BLaER1 (cell line): ENCODE results near the gene MAL.

Experiments used
- H3K27ac ChIP-seq: shearing (Covaris generic); formaldehyde crosslinking; 2 replicates; pipeline ENCODE4 v1.8.1; 2022
- H3K27me3 ChIP-seq: shearing (Covaris generic); formaldehyde crosslinking; 2 replicates; pipeline ENCODE4 v1.8.1; 2022
- H3K36me3 ChIP-seq: shearing (Covaris generic); formaldehyde crosslinking; 2 replicates; pipeline ENCODE4 v1.8.1; 2022
- H3K4me1 ChIP-seq: shearing (Covaris generic); formaldehyde crosslinking; 2 replicates; pipeline ENCODE4 v1.8.1; 2022
- H3K4me2 ChIP-seq: shearing (Covaris generic); formaldehyde crosslinking; 2 replicates; pipeline ENCODE4 v1.8.1; 2022
- H3K4me3 ChIP-seq: shearing (Covaris generic); formaldehyde crosslinking; 2 replicates; pipeline ENCODE4 v1.8.1; 2022
- H3K9ac ChIP-seq: shearing (Covaris generic); formaldehyde crosslinking; 2 replicates; pipeline ENCODE4 v1.8.1; 2022
- H3K9me3 ChIP-seq: shearing (Covaris generic); formaldehyde crosslinking; 2 replicates; pipeline ENCODE4 v1.8.1; 2022
- H4K20me1 ChIP-seq: shearing (Covaris generic); formaldehyde crosslinking; 2 replicates; pipeline ENCODE4 v1.8.1; 2022
- Cebpa-rat ChIP-seq: shearing (Covaris generic); IDR thresholded peaks from 2 replicates; pipeline ENCODE4 v1.8.1; 2022

The MAL gene

DNA sequence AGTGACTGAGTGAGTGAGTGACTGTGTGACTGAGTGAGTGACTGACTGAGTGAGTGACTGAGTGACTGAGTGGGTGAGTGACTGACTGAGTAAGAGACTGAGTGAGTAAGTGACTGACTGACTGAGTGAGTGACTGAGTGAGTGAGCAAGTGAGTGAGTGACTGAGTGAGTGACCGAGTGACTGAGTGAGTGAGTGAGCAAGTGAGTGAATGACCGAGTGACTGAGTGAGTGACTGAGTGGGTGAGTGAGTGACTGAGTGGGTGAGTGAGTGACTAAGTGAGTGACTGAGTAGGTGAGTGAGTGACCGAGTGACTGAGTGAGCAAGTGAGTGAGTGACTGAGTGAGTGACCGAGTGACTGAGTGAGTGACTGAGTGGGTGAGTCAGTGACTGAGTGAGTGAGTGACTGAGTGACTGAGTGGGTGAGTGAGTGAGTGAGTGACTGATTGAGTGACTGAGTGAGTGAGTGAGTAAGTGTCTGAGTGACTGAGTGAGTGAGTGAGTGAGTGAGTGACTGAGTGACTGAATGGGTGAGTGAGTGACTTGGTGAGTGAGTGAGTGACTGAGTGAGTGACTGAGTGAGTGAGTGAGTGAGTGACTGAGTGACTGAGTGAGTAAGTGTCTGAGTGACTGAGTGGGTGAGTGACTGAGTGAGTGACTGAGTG lies 13.3 kb downstream of the MAL start:
- H3K36me3 ChIP-seq: no peaks in the 10 kb centered on the region
- H3K4me1 ChIP-seq: no peaks in the 10 kb centered on the region
- no peak overlapping the region for H3K9ac ChIP-seq
- H3K27ac ChIP-seq: no peak overlapping the region
- no peaks in the 10 kb centered on the region for H4K20me1 ChIP-seq
- H3K4me3 ChIP-seq: no peak overlapping the region
- no peaks in the 10 kb centered on the region for H3K27me3 ChIP-seq
- TF ChIP-seq Cebpa-rat: no peak
- peaks cover 8% of the 10 kb centered on the region; the same call in 1 of the 2 replicates for H3K9me3 ChIP-seq
- no peak overlapping the region for H3K4me2 ChIP-seq

DNA sequence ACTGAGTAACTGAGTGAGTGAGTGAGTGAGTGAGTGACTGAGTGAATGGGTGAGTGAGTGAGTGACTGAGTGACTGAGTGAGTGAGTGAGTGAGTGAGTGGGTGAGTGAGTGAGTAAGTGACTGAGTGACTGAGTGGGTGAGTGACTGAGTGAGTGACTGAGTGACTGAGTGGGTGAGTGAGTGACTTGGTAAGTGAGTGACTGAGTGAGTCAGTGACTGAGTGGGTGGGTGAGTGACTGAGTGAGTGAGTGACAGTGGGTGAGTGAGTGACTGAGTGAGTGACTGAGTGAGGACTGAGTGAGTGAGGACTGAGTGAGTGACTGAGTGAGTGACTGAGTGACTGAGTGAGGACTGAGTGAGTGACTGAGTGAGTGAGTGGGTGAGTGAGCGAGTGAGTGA lies 13.9 kb downstream of the MAL start:
- H3K4me3 ChIP-seq: no peak overlapping the region
- H3K9ac ChIP-seq: no peak overlapping the region
- no peak overlapping the region for H3K27ac ChIP-seq
- no peaks in the 10 kb centered on the region for H3K27me3 ChIP-seq
- H4K20me1 ChIP-seq: no peaks in the 10 kb centered on the region
- no peaks in the 10 kb centered on the region for H3K36me3 ChIP-seq
- no peak for TF ChIP-seq Cebpa-rat
- H3K4me2 ChIP-seq: no peak overlapping the region
- peaks cover 8% of the 10 kb centered on the region; the same call in 1 of the 2 replicates for H3K9me3 ChIP-seq
- no peaks in the 10 kb centered on the region for H3K4me1 ChIP-seq

DNA sequence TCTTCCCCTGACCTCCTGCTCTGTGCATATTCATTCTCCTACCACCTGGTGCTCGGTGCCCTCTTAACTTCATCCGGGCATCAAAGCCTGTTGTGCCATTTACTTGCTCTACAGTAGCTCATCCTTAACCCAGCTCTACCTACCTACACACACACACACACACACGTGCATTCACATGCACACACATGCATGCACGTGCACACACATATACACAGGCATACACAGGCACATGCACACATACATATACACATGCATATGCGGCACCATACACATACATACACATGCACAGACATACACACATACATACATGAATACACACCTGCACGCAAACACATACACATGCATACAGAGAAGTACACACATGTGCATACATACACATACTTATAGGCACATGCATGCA lies 14.5 kb downstream of the MAL start:
- H3K27ac ChIP-seq: no peak overlapping the region
- H3K9me3 ChIP-seq: peaks cover 8% of the 10 kb centered on the region; the same call in 1 of the 2 replicates
- H3K36me3 ChIP-seq: no peaks in the 10 kb centered on the region
- no peaks in the 10 kb centered on the region for H3K27me3 ChIP-seq
- H4K20me1 ChIP-seq: no peaks in the 10 kb centered on the region
- H3K4me3 ChIP-seq: no peak overlapping the region
- no peak overlapping the region for H3K4me2 ChIP-seq
- H3K9ac ChIP-seq: no peak overlapping the region
- no peaks in the 10 kb centered on the region for H3K4me1 ChIP-seq
- TF ChIP-seq Cebpa-rat: no peak

DNA sequence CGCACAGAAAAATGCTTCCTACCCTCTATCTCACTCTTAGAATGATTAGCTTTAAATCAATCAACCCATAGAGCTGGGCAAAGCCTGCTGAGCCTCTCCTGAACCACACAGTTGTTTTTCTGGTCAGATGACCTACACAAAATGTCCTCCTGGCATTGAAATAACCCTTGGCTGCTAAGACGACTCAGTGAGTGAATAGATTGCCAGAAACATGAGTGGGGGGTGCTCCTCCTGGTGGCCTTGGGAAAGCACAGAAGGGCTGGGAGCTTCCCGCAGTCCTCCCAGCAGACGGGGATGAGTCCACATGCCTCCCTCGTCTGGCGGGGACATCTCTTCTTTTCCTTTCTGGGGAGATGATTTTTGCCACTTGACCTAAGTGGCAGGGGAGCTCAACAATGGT lies 14.9 kb downstream of the MAL start:
- Histone ChIP-seq H3K9ac (no peak overlapping the region), H3K36me3 (no peaks in the 10 kb centered on the region), H4K20me1 (no peaks in the 10 kb centered on the region)

DNA sequence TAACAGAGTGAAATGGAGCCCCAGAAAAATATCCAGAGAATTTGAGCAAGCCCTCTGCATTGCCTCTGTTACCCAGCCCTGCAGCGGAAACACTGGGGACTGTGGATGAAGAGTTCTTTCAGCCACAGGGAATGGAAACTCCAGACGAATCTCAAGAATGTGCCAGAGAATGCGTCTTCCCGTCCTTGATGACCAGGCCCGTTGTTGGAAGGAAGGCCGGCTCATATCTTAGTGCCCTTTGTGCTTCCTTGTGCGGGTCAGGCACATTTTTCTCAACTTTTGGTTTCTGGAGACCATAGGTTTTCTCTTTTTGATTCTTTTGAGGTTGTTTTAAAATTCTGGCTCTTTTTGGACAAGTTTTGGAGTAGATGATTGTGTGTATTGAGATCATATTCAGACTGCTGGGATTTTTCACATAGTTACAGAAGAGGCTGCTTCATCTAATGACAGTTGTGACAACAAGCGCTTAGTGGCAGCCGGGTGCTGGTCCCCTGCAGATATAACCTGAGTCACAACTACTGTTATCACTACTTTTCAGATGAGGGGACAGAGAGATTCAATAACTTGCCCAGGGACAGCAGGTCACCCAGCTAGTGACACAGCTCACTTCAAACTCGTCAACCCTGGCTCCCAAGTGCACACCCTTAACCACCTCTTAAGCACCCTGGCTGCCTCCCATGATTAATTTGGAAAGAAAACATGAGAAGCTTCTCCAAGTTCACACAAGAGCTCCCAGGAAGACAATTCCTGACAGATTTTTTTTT lies 15.7 kb downstream of the MAL start:
- no peaks in the 10 kb centered on the region for H3K36me3 ChIP-seq
- H3K4me1 ChIP-seq: no peaks in the 10 kb centered on the region
- no peaks in the 10 kb centered on the region for H3K27me3 ChIP-seq

More for the DNA sequence above, 14.9 kb downstream of the MAL start:
- TF ChIP-seq Cebpa-rat: no peak
- Histone ChIP-seq H3K4me2 (no peak overlapping the region), H3K4me1 (no peaks in the 10 kb centered on the region), H3K9me3 (peaks cover 8% of the 10 kb centered on the region; the same call in 1 of the 2 replicates), H3K27ac (no peak overlapping the region), H3K4me3 (no peak overlapping the region), H3K27me3 (no peaks in the 10 kb centered on the region)

DNA sequence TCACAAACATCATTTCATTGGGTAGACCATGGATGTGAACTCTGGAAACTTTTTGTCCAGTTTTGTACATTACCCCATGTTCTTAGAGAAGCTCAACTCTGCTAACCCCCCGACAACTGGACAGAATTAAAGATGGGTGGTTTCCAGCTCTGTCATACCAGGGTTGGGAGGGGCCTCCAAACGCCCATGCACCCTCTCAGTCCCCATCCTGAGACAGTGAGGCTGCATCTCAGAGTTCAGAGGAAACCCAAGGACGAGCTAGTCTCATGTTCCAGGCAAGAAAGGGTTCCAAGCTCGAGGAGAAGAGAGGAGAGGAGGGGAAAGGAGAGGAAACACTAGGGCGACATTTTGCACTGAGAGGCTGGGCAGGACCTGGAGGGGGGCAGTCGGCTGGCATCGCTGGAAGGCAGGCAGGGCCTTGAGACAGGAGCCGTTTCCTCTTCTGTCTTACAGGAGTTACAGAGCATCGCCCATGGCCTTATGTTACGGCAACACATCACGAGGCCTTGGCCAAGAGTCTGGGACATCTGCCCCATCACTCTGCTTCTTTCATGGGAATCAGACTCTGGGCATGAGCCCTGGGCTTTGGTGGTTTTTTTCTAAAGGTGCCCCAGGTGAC lies 16.4 kb downstream of the MAL start:
- no peaks in the 10 kb centered on the region for H3K27me3 ChIP-seq
- no peak overlapping the region for H3K27ac ChIP-seq
- H3K4me3 ChIP-seq: no peak overlapping the region
- no peaks in the 10 kb centered on the region for H3K36me3 ChIP-seq
- no peaks in the 10 kb centered on the region for H3K4me1 ChIP-seq
- H4K20me1 ChIP-seq: no peaks in the 10 kb centered on the region
- H3K9me3 ChIP-seq: peaks cover 8% of the 10 kb centered on the region; the same call in 1 of the 2 replicates
- no peak for TF ChIP-seq Cebpa-rat
- H3K4me2 ChIP-seq: no peak overlapping the region
- no peak overlapping the region for H3K9ac ChIP-seq

More for the DNA sequence above, 15.7 kb downstream of the MAL start:
- Histone ChIP-seq H4K20me1 (no peaks in the 10 kb centered on the region), H3K9ac (no peak overlapping the region), H3K4me3 (no peak overlapping the region), H3K9me3 (peaks cover 8% of the 10 kb centered on the region; the same call in 1 of the 2 replicates), H3K4me2 (no peak overlapping the region), H3K27ac (no peak overlapping the region)
- no peak for TF ChIP-seq Cebpa-rat

DNA sequence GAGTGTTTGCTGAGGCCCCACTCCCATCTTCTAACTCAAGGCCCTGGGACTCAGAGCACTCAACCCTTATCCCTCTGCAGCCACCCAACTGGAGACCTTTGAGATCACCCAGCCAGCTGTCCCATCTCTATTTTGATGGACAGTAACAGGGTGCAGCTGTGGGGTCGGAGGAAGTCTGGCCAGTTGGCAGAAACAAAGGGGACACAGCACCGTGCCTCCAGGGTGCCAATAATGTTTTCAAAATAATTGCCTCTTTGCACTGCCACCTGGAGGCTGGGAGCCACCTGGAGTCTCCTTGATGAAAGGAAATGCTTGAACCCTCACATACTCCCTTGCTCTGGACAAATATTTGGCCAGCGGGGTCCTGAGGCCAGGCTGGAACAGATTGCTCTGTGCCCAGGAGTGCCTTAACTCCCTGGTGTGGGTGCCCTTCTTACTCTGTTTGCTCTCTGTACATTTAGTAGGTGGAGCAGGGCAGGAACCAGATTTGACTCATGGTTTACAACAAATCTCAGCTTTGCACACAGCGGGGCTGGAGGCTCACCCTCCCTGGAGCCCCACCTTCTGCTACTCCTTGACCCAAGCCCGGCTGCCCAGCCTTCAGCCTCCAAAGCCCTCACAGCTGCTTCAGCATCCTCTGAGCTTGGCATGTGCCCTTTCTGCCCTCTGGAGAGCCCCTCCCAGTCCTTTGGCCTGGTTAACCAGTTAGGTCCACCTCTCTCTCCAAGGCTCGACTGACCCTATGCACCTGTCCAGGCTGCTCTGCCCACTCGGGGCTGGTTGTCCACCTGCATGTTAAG lies 17.2 kb downstream of the MAL start:
- Histone ChIP-seq H3K4me1 (peaks cover 4% of the 10 kb centered on the region), H3K36me3 (no peaks in the 10 kb centered on the region)
- TF ChIP-seq Cebpa-rat: no peak

DNA sequence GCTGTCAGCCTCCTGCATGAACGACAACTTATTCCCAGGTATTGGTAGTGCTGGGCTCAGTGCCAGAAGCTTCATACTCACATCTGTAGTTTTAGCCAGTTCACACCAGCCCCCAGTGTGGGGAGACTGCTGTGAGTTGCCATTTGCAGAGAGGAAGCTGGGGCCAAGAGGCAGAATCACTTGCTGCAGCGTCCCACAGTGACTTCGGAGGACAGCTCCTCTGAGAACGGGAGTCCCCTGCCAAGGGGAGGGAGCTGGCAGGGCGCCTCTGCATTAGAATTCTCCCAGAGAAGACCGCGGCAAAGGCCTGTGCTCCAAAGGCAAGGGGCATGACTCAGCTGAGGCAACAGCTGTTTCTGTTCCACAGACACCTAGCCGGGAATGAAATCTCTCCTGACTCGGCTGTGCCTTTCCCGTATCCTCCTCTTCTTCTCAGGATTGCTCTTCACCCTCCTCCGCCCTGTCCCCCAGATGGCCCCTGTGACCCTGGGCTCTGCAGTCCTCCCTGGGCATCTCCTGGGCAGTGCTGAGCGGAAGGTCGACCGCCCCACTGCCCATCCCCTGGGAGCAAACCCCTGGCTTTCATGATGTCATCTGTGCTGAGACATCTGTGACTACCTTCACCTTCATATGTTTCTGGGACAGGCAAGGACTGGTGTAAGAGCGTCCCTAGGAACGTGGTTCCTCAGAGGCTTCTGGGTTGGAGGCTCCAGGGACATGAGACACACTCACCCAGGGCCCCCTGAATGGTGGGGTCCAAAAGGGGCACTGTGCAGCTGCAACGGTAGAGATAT lies 18.0 kb downstream of the MAL start:
- no peak overlapping the region for H3K4me3 ChIP-seq
- no peak overlapping the region for H3K27ac ChIP-seq
- no peaks in the 10 kb centered on the region for H4K20me1 ChIP-seq
- no peaks in the 10 kb centered on the region for H3K9me3 ChIP-seq
- no peaks in the 10 kb centered on the region for H3K27me3 ChIP-seq
- no peak overlapping the region for H3K9ac ChIP-seq
- H3K36me3 ChIP-seq: no peaks in the 10 kb centered on the region
- peaks cover 7% of the 10 kb centered on the region for H3K4me1 ChIP-seq
- no peak overlapping the region for H3K4me2 ChIP-seq
- no peak for TF ChIP-seq Cebpa-rat

More for the DNA sequence above, 17.2 kb downstream of the MAL start:
- Histone ChIP-seq H4K20me1 (no peaks in the 10 kb centered on the region), H3K4me2 (no peak overlapping the region), H3K9me3 (0 out of 2 replicates have a peak, but pooled peaks cover 1% of the 10 kb centered on the region), H3K9ac (no peak overlapping the region), H3K27me3 (no peaks in the 10 kb centered on the region), H3K27ac (no peak overlapping the region), H3K4me3 (no peak overlapping the region)

DNA sequence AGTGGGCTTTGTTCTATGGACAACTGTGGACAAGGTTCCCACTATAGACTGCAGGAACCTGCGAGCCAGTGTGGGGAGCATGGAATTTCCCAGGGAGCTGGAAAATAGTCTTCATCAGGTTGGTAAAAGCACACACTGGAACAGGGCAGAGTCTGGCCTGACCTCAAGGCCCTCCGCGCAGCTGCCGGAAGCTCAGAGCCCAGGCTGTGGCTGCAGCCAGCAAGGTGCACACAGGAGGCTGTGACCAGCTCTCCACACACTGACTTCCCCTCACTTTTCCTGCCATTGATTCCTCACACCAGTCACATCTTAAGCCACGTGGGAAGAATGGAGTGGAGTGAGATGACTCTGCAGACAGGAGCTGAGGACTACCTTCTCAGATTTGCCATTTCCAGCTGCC lies 19.1 kb downstream of the MAL start:
- H3K9ac ChIP-seq: no peak overlapping the region
- no peaks in the 10 kb centered on the region for H3K36me3 ChIP-seq
- H3K27ac ChIP-seq: no peak overlapping the region
- H4K20me1 ChIP-seq: no peaks in the 10 kb centered on the region
- H3K4me2 ChIP-seq: no peak overlapping the region
- H3K4me1 ChIP-seq: peaks cover 7% of the 10 kb centered on the region
- no peak overlapping the region for H3K4me3 ChIP-seq
- H3K27me3 ChIP-seq: no peaks in the 10 kb centered on the region
- TF ChIP-seq Cebpa-rat: no peak
- no peaks in the 10 kb centered on the region for H3K9me3 ChIP-seq
